Heart left ventricle (tissue), 13 donors: Measurements from ENCODE around the gene SUCO.

Experiments
- POLR2A ChIP-seq, 2 donors: fragments of 450-650 bp; IDR thresholded peaks; one replicate each; pipeline ENCODE4 v1.6.1; 2017; ENCODE audit warnings: antibody characterized with exemption in 2 of 2, mild to moderate bottlenecking in 2 of 2, moderate library complexity in 2 of 2
- TF ChIP-seq, protein P1 (sequence below), 12 donors: fragments of 200-600 bp; sonication (generic) in 4 of 12; IDR thresholded peaks; one replicate each; pipeline versions ENCODE4 v1.5.0 to v1.8.0; 2018 to 2022; ENCODE audit warnings: antibody characterized with exemption in 12 of 12, mild to moderate bottlenecking in 5 of 12
- donor health status: ischemic (EF 13 %, LVEDD 7.1; RV severe dilation, severe dysfunction).
- donor health status: DM: no; HTN: yes; CAD: no.
- donor health status: DM: no; HTN: no; CAD: no.
- donor health status: ischemic (EF 25% LVEDD 6.9; RV normal size, moderate dysfunction).
- donor health status: ischemic (EF 25% LVEDD 5.7; RV mildly dilated, moderate dysfunction).
- donor health status: ischemic (EF 35%, LVEDD 5.7; RV mildly dilated, moderate dysfunction).
- donor health status: nonischemic (EF 11% LVEDD 7.7; RV severe dilation, severe dysfunction).
- donor health status: DM: yes; HTN: yes; CAD: no.
- donor health status: PGD.
- donor health status: ischemic (EF 29% LVEDD 5.4; RV normal size, mild dysfunction).
- donor health status: nonischemic (EF 23%, LVEDD 6.1; RV moderate dilation, normal function).

DNA sequence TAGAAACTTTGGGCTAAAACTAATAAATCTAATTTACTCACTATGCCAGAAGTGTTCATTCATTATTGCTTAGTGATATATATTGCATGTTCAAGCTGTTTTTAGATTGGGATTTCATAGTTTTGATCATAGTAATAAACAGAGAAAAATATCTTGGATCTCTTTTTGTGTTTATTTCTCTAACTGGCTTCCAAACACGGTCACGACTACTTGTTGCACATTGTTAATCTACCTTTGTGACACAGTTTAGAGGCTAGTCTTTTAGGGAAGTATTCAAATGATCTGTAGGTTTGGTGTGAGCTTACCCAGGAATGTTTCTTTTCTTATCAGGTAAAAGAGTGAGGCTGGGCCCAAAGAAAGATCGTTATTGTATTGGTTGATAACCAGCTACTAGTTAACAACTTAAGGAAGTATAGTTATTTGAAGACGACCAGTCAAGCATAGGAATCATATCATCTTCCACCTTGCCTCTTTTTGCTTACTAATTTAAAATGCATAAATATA is 75.2 kb downstream of the SUCO start:
- TF ChIP-seq, protein P1, sequence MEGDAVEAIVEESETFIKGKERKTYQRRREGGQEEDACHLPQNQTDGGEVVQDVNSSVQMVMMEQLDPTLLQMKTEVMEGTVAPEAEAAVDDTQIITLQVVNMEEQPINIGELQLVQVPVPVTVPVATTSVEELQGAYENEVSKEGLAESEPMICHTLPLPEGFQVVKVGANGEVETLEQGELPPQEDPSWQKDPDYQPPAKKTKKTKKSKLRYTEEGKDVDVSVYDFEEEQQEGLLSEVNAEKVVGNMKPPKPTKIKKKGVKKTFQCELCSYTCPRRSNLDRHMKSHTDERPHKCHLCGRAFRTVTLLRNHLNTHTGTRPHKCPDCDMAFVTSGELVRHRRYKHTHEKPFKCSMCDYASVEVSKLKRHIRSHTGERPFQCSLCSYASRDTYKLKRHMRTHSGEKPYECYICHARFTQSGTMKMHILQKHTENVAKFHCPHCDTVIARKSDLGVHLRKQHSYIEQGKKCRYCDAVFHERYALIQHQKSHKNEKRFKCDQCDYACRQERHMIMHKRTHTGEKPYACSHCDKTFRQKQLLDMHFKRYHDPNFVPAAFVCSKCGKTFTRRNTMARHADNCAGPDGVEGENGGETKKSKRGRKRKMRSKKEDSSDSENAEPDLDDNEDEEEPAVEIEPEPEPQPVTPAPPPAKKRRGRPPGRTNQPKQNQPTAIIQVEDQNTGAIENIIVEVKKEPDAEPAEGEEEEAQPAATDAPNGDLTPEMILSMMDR (IDR thresholded peaks at IDR 0.05), result no peak
- TF ChIP-seq POLR2A (IDR thresholded peaks at IDR 0.05), result no peak
